ENCODE data around the gene RYR3. TPM values are rescaled to one million over a fixed set of nuclear protein-coding genes. Genes with fewer than 3 reads are reported as not detected.

RYR3 gene
- polyA plus RNA-seq, 1 donor (not counting 4 experiments of a cell fraction or from before 2014, with no cell fraction given) = 0.04 TPM

DNA sequence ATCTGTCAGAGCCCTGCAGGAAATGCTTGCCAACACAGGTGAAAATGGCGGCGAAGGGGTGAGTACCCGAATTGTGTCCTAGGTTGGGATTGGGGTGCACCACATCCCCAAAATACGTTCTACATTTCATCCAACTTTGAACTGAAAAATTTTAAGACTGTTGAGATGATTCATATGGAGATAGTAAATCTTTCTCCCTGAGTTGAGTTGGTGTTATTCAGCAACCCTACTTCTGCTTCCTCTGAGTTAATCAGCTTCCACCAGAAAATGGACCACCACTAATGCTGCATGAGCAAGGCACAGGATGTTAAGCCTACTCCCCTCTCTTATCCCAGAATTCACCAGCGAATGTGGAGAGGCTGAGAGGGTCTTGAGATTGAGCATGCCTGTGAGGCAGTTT lies 192.9 kb downstream of the RYR3 start:
- Histone ChIP-seq H3K4me1 (ENCODE audit: control insufficient read depth, extremely low read depth, insufficient read depth, low read length) (no peaks in the 10 kb centered on the region), H3K79me2 (ENCODE audit: control insufficient read depth, insufficient read depth, low read length) (no peaks in the 10 kb centered on the region), H3K4me2 (ENCODE audit: control insufficient read depth, extremely low read depth, insufficient read depth, low read depth, low read length) (no peak overlapping the region), H3K36me3 (ENCODE audit: control insufficient read depth in 2 of 2, extremely low read depth in 1 of 2, insufficient read depth in 2 of 2, low read length in 2 of 2) (no peaks in the 10 kb centered on the region), H3K9ac (ENCODE audit: control insufficient read depth, extremely low read depth, insufficient read depth, low read length) (no peak overlapping the region), H3K27me3 (ENCODE audit: control insufficient read depth, extremely low read depth, insufficient read depth, low read length) (peaks cover 7% of the 10 kb centered on the region), H2AFZ (ENCODE audit: control insufficient read depth, low read length) (no peak overlapping the region), H3K9me3 (ENCODE audit: control insufficient read depth, low read depth, low read length) (no peaks in the 10 kb centered on the region), H3K27ac (ENCODE audit: control insufficient read depth, insufficient read depth, low read length) (no peak overlapping the region), H4K20me1 (ENCODE audit: control insufficient read depth, extremely low read depth, insufficient read depth, low read length) (no peaks in the 10 kb centered on the region), H3K9me1 (ENCODE audit: control insufficient read depth, extremely low read depth, insufficient read depth, low read length) (no peaks in the 10 kb centered on the region), H3K4me3 (ENCODE audit: control insufficient read depth in 2 of 3, extremely low read depth in 1 of 3, insufficient read depth in 2 of 3, low read depth in 1 of 3, low read length in 3 of 3) (no peak overlapping the region)
- TF ChIP-seq EZH2 (IDR thresholded peaks at IDR 0.05; ENCODE audit: low read length) = no peak
- TF ChIP-seq, protein P1, sequence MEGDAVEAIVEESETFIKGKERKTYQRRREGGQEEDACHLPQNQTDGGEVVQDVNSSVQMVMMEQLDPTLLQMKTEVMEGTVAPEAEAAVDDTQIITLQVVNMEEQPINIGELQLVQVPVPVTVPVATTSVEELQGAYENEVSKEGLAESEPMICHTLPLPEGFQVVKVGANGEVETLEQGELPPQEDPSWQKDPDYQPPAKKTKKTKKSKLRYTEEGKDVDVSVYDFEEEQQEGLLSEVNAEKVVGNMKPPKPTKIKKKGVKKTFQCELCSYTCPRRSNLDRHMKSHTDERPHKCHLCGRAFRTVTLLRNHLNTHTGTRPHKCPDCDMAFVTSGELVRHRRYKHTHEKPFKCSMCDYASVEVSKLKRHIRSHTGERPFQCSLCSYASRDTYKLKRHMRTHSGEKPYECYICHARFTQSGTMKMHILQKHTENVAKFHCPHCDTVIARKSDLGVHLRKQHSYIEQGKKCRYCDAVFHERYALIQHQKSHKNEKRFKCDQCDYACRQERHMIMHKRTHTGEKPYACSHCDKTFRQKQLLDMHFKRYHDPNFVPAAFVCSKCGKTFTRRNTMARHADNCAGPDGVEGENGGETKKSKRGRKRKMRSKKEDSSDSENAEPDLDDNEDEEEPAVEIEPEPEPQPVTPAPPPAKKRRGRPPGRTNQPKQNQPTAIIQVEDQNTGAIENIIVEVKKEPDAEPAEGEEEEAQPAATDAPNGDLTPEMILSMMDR (optimal IDR thresholded peaks at IDR 0.05 in 1 of 3, IDR thresholded peaks at IDR 0.05 in 1 of 3, conservative IDR thresholded peaks at IDR 0.05 in 1 of 3; ENCODE audit: extremely low read depth in 1 of 3, insufficient read depth in 2 of 3, low read length in 3 of 3) = no peak
- FAIRE-seq (no peak), DNase-seq (ENCODE audit: low read depth, low spot score) (no peak)
- dilution Hi-C loops (cut with MboI; ENCODE audit: extremely low pct_ligation_motif_present, low sequenced_read_pairs) = no loop called here

DNA sequence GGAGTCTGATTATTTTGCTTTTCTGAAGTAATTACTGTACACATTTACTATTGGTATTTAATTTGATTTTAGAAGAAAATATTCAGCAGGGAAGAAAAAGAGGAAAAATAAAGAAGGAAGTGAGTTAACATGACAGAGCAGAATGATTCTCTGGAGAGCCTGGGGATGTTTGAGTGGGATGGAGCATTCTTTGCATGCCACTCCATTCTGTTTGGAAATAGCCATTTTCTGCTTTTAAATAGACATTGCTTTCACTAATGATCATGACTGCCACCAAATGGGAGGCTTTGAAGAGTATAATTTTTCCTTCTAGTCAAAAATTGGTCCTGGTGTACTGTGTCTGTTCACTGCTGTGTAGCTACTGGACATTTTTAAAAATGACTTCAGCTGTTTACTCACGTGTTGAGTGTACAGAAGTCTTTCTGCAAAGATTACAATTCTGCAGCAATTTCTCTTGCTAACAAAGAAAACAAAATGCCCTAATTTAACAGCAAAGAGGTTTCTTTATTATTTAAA lies 196.1 kb downstream of the RYR3 start:
- FAIRE-seq (no peak), DNase-seq (ENCODE audit: low read depth, low spot score) (no peak)
- no peaks in the 10 kb centered on the region for H3K4me1 ChIP-seq (ENCODE audit: control insufficient read depth, extremely low read depth, insufficient read depth, low read length)
- H3K9me3 ChIP-seq (ENCODE audit: control insufficient read depth, low read depth, low read length) = no peaks in the 10 kb centered on the region
- dilution Hi-C loops (cut with MboI; ENCODE audit: extremely low pct_ligation_motif_present, low sequenced_read_pairs) = no loop called here
- TF ChIP-seq, protein P1 (optimal IDR thresholded peaks at IDR 0.05 in 1 of 3, IDR thresholded peaks at IDR 0.05 in 1 of 3, conservative IDR thresholded peaks at IDR 0.05 in 1 of 3; ENCODE audit: extremely low read depth in 1 of 3, insufficient read depth in 2 of 3, low read length in 3 of 3) = no peak
- TF ChIP-seq EZH2 (IDR thresholded peaks at IDR 0.05; ENCODE audit: low read length) = no peak
- H3K4me2 ChIP-seq (ENCODE audit: control insufficient read depth, extremely low read depth, insufficient read depth, low read depth, low read length) = no peak overlapping the region
- H3K9me1 ChIP-seq (ENCODE audit: control insufficient read depth, extremely low read depth, insufficient read depth, low read length) = no peaks in the 10 kb centered on the region
- no peaks in the 10 kb centered on the region for H3K79me2 ChIP-seq (ENCODE audit: control insufficient read depth, insufficient read depth, low read length)
- H3K4me3 ChIP-seq (ENCODE audit: control insufficient read depth in 2 of 3, extremely low read depth in 1 of 3, insufficient read depth in 2 of 3, low read depth in 1 of 3, low read length in 3 of 3) = no peak overlapping the region
- no peaks in the 10 kb centered on the region for H4K20me1 ChIP-seq (ENCODE audit: control insufficient read depth, extremely low read depth, insufficient read depth, low read length)
- H2AFZ ChIP-seq (ENCODE audit: control insufficient read depth, low read length) = no peak overlapping the region
- no peak overlapping the region for H3K27ac ChIP-seq (ENCODE audit: control insufficient read depth, insufficient read depth, low read length)
- H3K36me3 ChIP-seq (ENCODE audit: control insufficient read depth in 2 of 2, extremely low read depth in 1 of 2, insufficient read depth in 2 of 2, low read length in 2 of 2) = no peaks in the 10 kb centered on the region
- H3K9ac ChIP-seq (ENCODE audit: control insufficient read depth, extremely low read depth, insufficient read depth, low read length) = no peak overlapping the region
- peaks cover 13% of the 10 kb centered on the region for H3K27me3 ChIP-seq (ENCODE audit: control insufficient read depth, extremely low read depth, insufficient read depth, low read length)
